ENCODE data around the gene PNKD.

PNKD gene

GRCh38 chr2:218325566-218326160, 55.3 kb downstream of the PNKD start:
- intact Hi-C loops (cut with DNase I; ENCODE audit: low total_unique reads) = no loop called here
- H3K4me3 ChIP-seq = no peak overlapping the region
- H3K27me3 ChIP-seq = no peaks in the 10 kb centered on the region
- no peaks in the 10 kb centered on the region for H3K36me3 ChIP-seq
- no peak for DNase-seq
- peaks cover 0 to 22% (median 20%) of the 10 kb centered on the region in 4 donors for H3K4me1 ChIP-seq
- no peaks in the 10 kb centered on the region for H3K9me3 ChIP-seq
- no peak for TF ChIP-seq CTCF (IDR thresholded peaks at IDR 0.05)
- H3K27ac ChIP-seq = no peak overlapping the region

GRCh38 chr2:218326315-218326714, 56.0 kb downstream of the PNKD start:
- TF ChIP-seq CTCF (IDR thresholded peaks at IDR 0.05) = no peak
- no peak for DNase-seq
- Histone ChIP-seq H3K4me1 (peaks cover 0 to 22% (median 20%) of the 10 kb centered on the region in 4 donors), H3K9me3 (no peaks in the 10 kb centered on the region), H3K27me3 (no peaks in the 10 kb centered on the region), H3K36me3 (no peaks in the 10 kb centered on the region), H3K4me3 (no peak overlapping the region), H3K27ac (no peak overlapping the region)
- intact Hi-C loops (cut with DNase I; ENCODE audit: low total_unique reads) = no loop called here

GRCh38 chr2:218327451-218328210, 57.3 kb downstream of the PNKD start:
- intact Hi-C loops (cut with DNase I; ENCODE audit: low total_unique reads) = no loop called here
- peaks cover 0 to 18% (median 14%) of the 10 kb centered on the region in 4 donors for H3K4me1 ChIP-seq
- no peak for TF ChIP-seq CTCF (IDR thresholded peaks at IDR 0.05)
- DNase-seq = no peak
- H3K27ac ChIP-seq = no peak overlapping the region
- H3K27me3 ChIP-seq = no peaks in the 10 kb centered on the region
- H3K4me3 ChIP-seq = no peak overlapping the region
- H3K9me3 ChIP-seq = no peaks in the 10 kb centered on the region
- no peaks in the 10 kb centered on the region for H3K36me3 ChIP-seq

- Histone ChIP-seq H3K27me3 (no peaks in the 10 kb centered on the region), H3K9me3 (no peaks in the 10 kb centered on the region), H3K4me3 (no peak overlapping the region), H3K36me3 (no peaks in the 10 kb centered on the region), H3K27ac (no peak overlapping the region), H3K4me1 (peaks cover 0 to 11% (median 11%) of the 10 kb centered on the region in 4 donors)
- no peak for TF ChIP-seq CTCF (IDR thresholded peaks at IDR 0.05)
- no peak for DNase-seq
- intact Hi-C loops (cut with DNase I; ENCODE audit: low total_unique reads) = no loop called here
Measured at GRCh38 chr2:218328294-218328693, 58.0 kb downstream of the PNKD start.

DNA sequence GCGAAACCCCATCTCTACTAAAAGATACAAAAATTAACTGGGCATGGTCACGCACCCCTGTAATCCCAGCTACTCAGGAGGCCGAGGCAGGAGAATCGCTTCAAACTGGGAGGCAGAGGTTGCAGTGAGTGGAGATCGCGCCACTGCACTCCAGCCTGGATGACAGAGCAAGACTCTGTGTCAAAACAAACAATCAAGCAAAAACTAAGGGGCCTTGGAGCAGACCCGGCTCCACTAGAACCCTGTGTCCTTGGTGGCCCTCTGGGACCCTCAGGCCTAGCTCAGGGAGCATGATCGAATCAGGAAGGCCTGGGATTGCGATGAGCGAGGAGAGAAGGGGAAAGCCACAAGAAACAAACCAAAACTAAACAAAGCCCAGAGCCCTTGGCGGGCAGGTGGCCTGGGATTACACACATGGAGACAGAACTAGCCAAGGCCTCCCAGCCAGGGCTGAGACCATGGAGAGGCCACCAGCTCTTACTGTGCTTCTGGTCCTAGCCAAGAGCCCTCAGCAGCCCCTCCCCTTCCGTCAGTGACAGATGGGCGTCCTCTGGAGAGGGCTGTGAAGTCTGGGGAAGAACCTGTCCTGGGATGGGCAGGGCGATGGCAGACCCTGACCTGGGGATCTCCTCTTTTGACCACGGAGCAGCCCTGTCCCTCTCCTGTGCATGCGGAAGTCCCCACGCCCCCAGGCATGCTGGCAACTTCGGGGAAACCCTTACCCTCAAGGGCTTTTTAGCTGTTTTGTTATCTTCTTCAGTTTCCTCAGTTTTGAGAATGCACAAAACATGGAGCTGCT, 58.9 kb downstream of the PNKD start:
- Histone ChIP-seq H3K36me3 (no peaks in the 10 kb centered on the region), H3K9me3 (no peaks in the 10 kb centered on the region), H3K27me3 (no peaks in the 10 kb centered on the region), H3K4me1 (peaks cover 0 to 2% (median 1%) of the 10 kb centered on the region in 4 donors), H3K27ac (no peak overlapping the region), H3K4me3 (no peak overlapping the region)
- intact Hi-C loops (cut with DNase I; ENCODE audit: low total_unique reads) = no loop called here
- TF ChIP-seq CTCF (IDR thresholded peaks at IDR 0.05) = no peak
- no peak for DNase-seq

All from tibial artery (tissue), 4 donors.